Stimulated activated CD8-positive, alpha-beta memory T cell treated with anti-CD3 and anti-CD28 coated beads, Interleukin-7, amount 100 ng/mL, for 24 hours (primary cell): Measurements from ENCODE around the gene RTP3.
"Not testable (repeated sequence)": the region's sequence is repeated elsewhere in the genome, so short reads cannot be mapped to it uniquely, and the experiment has no call there.

Experiments used
- DNase-seq: peaks from one replicate; pipeline ENCODE4 v3.0.0-alpha.2; 2020; ENCODE audit warnings: low read depth

Gene RTP3

GRCh38 chr3:46519952-46520351, 22.2 kb downstream of the RTP3 start:
- DNase-seq: no peak

- no peak for DNase-seq
These were observed 22.8 kb downstream of the RTP3 start for GRCh38 chr3:46520531-46520930.

- no peak for DNase-seq
These were observed 23.3 kb downstream of the RTP3 start for GRCh38 chr3:46521096-46521495.

GRCh38 chr3:46522201-46522600, 24.4 kb downstream of the RTP3 start:
- not testable (repeated sequence) for DNase-seq

GRCh38 chr3:46523556-46523955, 25.8 kb downstream of the RTP3 start:
- DNase-seq: no peak

GRCh38 chr3:46524008-46524407, 26.2 kb downstream of the RTP3 start:
- DNase-seq: no peak

GRCh38 chr3:46524832-46525231, 27.1 kb downstream of the RTP3 start:
- no peak for DNase-seq

- DNase-seq: no peak
These were observed 29.5 kb downstream of the RTP3 start for GRCh38 chr3:46527239-46527638.

- no peak for DNase-seq
These were observed 35.3 kb downstream of the RTP3 start for GRCh38 chr3:46533091-46533490.

- no peak for DNase-seq
These were observed 38.0 kb downstream of the RTP3 start for GRCh38 chr3:46535746-46536145.

GRCh38 chr3:46536758-46537157, 39.0 kb downstream of the RTP3 start:
- DNase-seq: no peak

- DNase-seq: no peak
These were observed 39.5 kb downstream of the RTP3 start for GRCh38 chr3:46537316-46537715.

GRCh38 chr3:46537779-46538178, 40.0 kb downstream of the RTP3 start:
- DNase-seq: no peak

GRCh38 chr3:46538425-46538802, 40.6 kb downstream of the RTP3 start:
- not testable (repeated sequence) for DNase-seq

- peak; percentile 44 for DNase-seq
These were observed 41.1 kb downstream of the RTP3 start for GRCh38 chr3:46538803-46539442.

- DNase-seq: no peak
These were observed 41.7 kb downstream of the RTP3 start for GRCh38 chr3:46539443-46540005.

- DNase-seq: no peak
These were observed 42.8 kb downstream of the RTP3 start for GRCh38 chr3:46540550-46540949.

- no peak for DNase-seq
These were observed 44.1 kb downstream of the RTP3 start for GRCh38 chr3:46541835-46542234.

- DNase-seq: no peak
These were observed 44.6 kb downstream of the RTP3 start for GRCh38 chr3:46542344-46542743.

- no peak for DNase-seq
These were observed 45.0 kb downstream of the RTP3 start for GRCh38 chr3:46542801-46543201.

GRCh38 chr3:46544771-46545503, 47.2 kb downstream of the RTP3 start:
- no peak for DNase-seq

GRCh38 chr3:46545818-46546630, 48.2 kb downstream of the RTP3 start:
- DNase-seq: no peak
